Fibroblast of skin of scalp (primary cell): ENCODE measurements around the gene APPBP2.
A peak's percentile ranks its signal among the peaks of the same experiment; 100 is the strongest.
"Not testable (repeated sequence)": the region's sequence is repeated elsewhere in the genome, so short reads cannot be mapped to it uniquely, and the experiment has no call there.

ENCODE experiments used
- DNase-seq: peaks from one replicate; pipeline ENCODE4 v3.0.0-alpha.2; 2013

The APPBP2 gene

GRCh38 chr17:60495260-60495659, 30.8 kb downstream of the APPBP2 start:
- DNase-seq: no peak

- DNase-seq: peak; percentile 42
Measured at GRCh38 chr17:60493847-60494321, 32.2 kb downstream of the APPBP2 start.

GRCh38 chr17:60491771-60492170, 34.3 kb downstream of the APPBP2 start:
- DNase-seq: no peak

GRCh38 chr17:60490594-60490993, 35.4 kb downstream of the APPBP2 start:
- DNase-seq: not testable (repeated sequence)

- no peak for DNase-seq
Measured at GRCh38 chr17:60481604-60482003, 44.4 kb downstream of the APPBP2 start.

GRCh38 chr17:60473788-60474187, 52.3 kb downstream of the APPBP2 start:
- peak; percentile 27 for DNase-seq

- no peak for DNase-seq
Measured at GRCh38 chr17:60472449-60472848, 53.6 kb downstream of the APPBP2 start.

GRCh38 chr17:60471451-60471850, 54.6 kb downstream of the APPBP2 start:
- no peak for DNase-seq

GRCh38 chr17:60468371-60468770, 57.7 kb downstream of the APPBP2 start:
- DNase-seq: peak; percentile 60

GRCh38 chr17:60464343-60464742, 61.7 kb downstream of the APPBP2 start:
- no peak for DNase-seq

GRCh38 chr17:60463157-60463835, 62.7 kb downstream of the APPBP2 start:
- no peak for DNase-seq

GRCh38 chr17:60461584-60461983, 64.5 kb downstream of the APPBP2 start:
- no peak for DNase-seq

- DNase-seq: no peak
Measured at GRCh38 chr17:60457148-60457547, 68.9 kb downstream of the APPBP2 start.

GRCh38 chr17:60455378-60455777, 70.7 kb downstream of the APPBP2 start:
- DNase-seq: no peak

- DNase-seq: no peak
Measured at GRCh38 chr17:60451965-60452364, 74.1 kb downstream of the APPBP2 start.

- DNase-seq: no peak
Measured at GRCh38 chr17:60451071-60451470, 75.0 kb downstream of the APPBP2 start.

GRCh38 chr17:60447375-60447774, 78.7 kb downstream of the APPBP2 start:
- no peak for DNase-seq

- DNase-seq: no peak
Measured at GRCh38 chr17:60445144-60445543, 80.9 kb downstream of the APPBP2 start.

- DNase-seq: no peak
Measured at GRCh38 chr17:60443713-60444112, 82.3 kb downstream of the APPBP2 start.

- DNase-seq: peak; percentile 64
Measured at GRCh38 chr17:60442271-60443173, 83.5 kb downstream of the APPBP2 start.

GRCh38 chr17:60439501-60439900, 86.5 kb downstream of the APPBP2 start:
- DNase-seq: peak; percentile 20

- DNase-seq: no peak
Measured at GRCh38 chr17:60436676-60437075, 89.4 kb downstream of the APPBP2 start.

- peak; percentile 94 for DNase-seq
Measured at GRCh38 chr17:60435244-60436167, 90.5 kb downstream of the APPBP2 start.
